GM23338 (cell line): ENCODE results near the gene TBC1D16. TPM values are rescaled to one million over a fixed set of nuclear protein-coding genes. Genes with fewer than 3 reads are reported as not detected.

Experiments
- ATAC-seq: fragments of 200-7000 bp; cut with Tn5 transposase; 3 replicates; pipeline ENCODE4 v1.9.1; 2020
- DNase-seq: peaks from one replicate; pipeline ENCODE4 v3.0.0-alpha.2; 2015; ENCODE audit warnings: low spot score
- H2AFZ ChIP-seq: fragments of 200-600 bp; sonication (generic); 2 replicates; pipeline ENCODE4 v1.8.0; 2016; ENCODE audit warnings: antibody characterized with exemption, mild to moderate bottlenecking, moderate library complexity
- H3F3A ChIP-seq: fragments of 200-600 bp; sonication (generic); replicated peaks from 2 replicates; pipeline ENCODE4 v1.8.0; 2017; ENCODE audit warnings: antibody characterized with exemption, mixed run types, low read depth
- H3K27ac ChIP-seq: fragments of 200-600 bp; sonication (generic); 2 replicates; pipeline ENCODE4 v1.6.1; 2016; ENCODE audit warnings: low read depth
- H3K27me3 ChIP-seq: fragments of 200-600 bp; sonication (generic); 2 replicates; pipeline ENCODE4 v1.8.0; 2016; ENCODE audit warnings: mild to moderate bottlenecking, mixed run types, moderate library complexity; ENCODE audit not compliant: insufficient read depth
- H3K36me3 ChIP-seq: fragments of 200-600 bp; sonication (generic); 2 replicates; pipeline ENCODE4 v1.8.0; 2016; ENCODE audit warnings: mild to moderate bottlenecking; ENCODE audit not compliant: insufficient read depth
- H3K4me1 ChIP-seq: fragments of 200-600 bp; sonication (generic); 2 replicates; pipeline ENCODE4 v1.8.0; 2016; ENCODE audit warnings: mild to moderate bottlenecking, moderate library complexity; ENCODE audit not compliant: insufficient read depth
- H3K4me2 ChIP-seq: fragments of 200-600 bp; sonication (generic); 2 replicates; pipeline ENCODE4 v1.7.1; 2017; ENCODE audit warnings: mixed run types
- H3K4me3 ChIP-seq: fragments of 200-600 bp; sonication (generic); 2 replicates; pipeline ENCODE4 v1.6.1; 2016; ENCODE audit warnings: mixed run types
- H3K79me2 ChIP-seq: fragments of 200-600 bp; sonication (generic); replicated peaks from 2 replicates; pipeline ENCODE4 v1.8.0; 2017; ENCODE audit warnings: mild to moderate bottlenecking; ENCODE audit not compliant: insufficient read depth
- H3K9me2 ChIP-seq: fragments of 200-600 bp; sonication (generic); 2 replicates; pipeline ENCODE4 v1.8.0; 2017; ENCODE audit not compliant: insufficient read depth
- H4K20me1 ChIP-seq: fragments of 200-600 bp; sonication (generic); replicated peaks from 2 replicates; pipeline ENCODE4 v1.8.0; 2017; ENCODE audit warnings: mild to moderate bottlenecking; ENCODE audit not compliant: insufficient read depth
- H3K27ac Mint-ChIP-seq: 2 replicates; pipeline ENCODE4 v1.8.0; 2020; ENCODE audit warnings: inconsistent platforms, mild to moderate bottlenecking, moderate library complexity, mixed read lengths
- H3K27me3 Mint-ChIP-seq: 3 replicates; pipeline ENCODE4 v1.8.0; 2022; ENCODE audit warnings: low read depth, mild to moderate bottlenecking, moderate library complexity, mixed read lengths, inconsistent platforms; ENCODE audit not compliant: insufficient read depth, poor library complexity
- H3K36me3 Mint-ChIP-seq: 3 replicates; pipeline ENCODE4 v1.8.0; 2021; ENCODE audit warnings: low read depth, mild to moderate bottlenecking, inconsistent platforms, moderate library complexity, mixed read lengths
- H3K4me1 Mint-ChIP-seq: 3 replicates; pipeline ENCODE4 v1.8.0; 2020; ENCODE audit warnings: mild to moderate bottlenecking, inconsistent platforms, mixed read lengths
- H3K4me3 Mint-ChIP-seq: 3 replicates; pipeline ENCODE4 v1.8.0; 2021; ENCODE audit warnings: moderate library complexity, mild to moderate bottlenecking, inconsistent platforms, mixed read lengths
- H3K9me3 Mint-ChIP-seq: 3 replicates; pipeline ENCODE4 v1.8.0; 2020; ENCODE audit warnings: moderate library complexity, mild to moderate bottlenecking, inconsistent platforms, mixed read lengths
- CTCF ChIP-seq, 2 experiments: fragments of 200-600 bp in 1 of 2; sonication (generic) in 1 of 2; conservative IDR thresholded peaks; 2 replicates each; pipeline versions ENCODE4 v1.5.1 to v1.6.1; 2016 to 2017; ENCODE audit warnings: antibody characterized with exemption in 2 of 2, low read depth in 2 of 2, mild to moderate bottlenecking in 2 of 2, moderate library complexity in 1 of 2
- EZH2phosphoT487 ChIP-seq: fragments of 200-600 bp; sonication (generic); IDR thresholded peaks from one replicate; pipeline ENCODE4 v1.8.1; 2018; ENCODE audit warnings: antibody characterized with exemption; ENCODE audit not compliant: unreplicated experiment
- NANOG ChIP-seq: IDR thresholded peaks from 2 replicates; pipeline ENCODE4 v1.6.1; 2016; ENCODE audit warnings: antibody characterized with exemption, borderline replicate concordance
- POLR2AphosphoS5 ChIP-seq: IDR thresholded peaks from 2 replicates; pipeline ENCODE4 v1.6.1; 2016; ENCODE audit warnings: antibody characterized with exemption, low read depth
- REST ChIP-seq: IDR thresholded peaks from one replicate; pipeline ENCODE4 v1.6.1; 2018; ENCODE audit warnings: antibody characterized with exemption; ENCODE audit not compliant: unreplicated experiment
- polyA plus RNA-seq: library from polyadenylated mRNA; unstranded; fragments of >200 nt; fragmentation: Nextera tagmentation; extraction: Ambion mirVana; gene quantifications from 2 replicates; pipeline ENCODE4 v1.2.1, GENCODE V29; 2016
- total RNA-seq: library from RNA; depleted of rRNA; stranded (reverse); fragments of >200 nt; shearing (Covaris generic); gene quantifications from 2 replicates; pipeline ENCODE4 v1.2.3, GENCODE V29; 2014

Gene TBC1D16
- total and polyA plus RNA-seq, 2 experiments from 2014 or later = 16.7 to 104 TPM

GRCh38 chr17:80008383-80008840 lies 27.3 kb downstream of the TBC1D16 start:
- Mint-ChIP-seq H3K9me3 (no peaks in the 10 kb centered on the region), H3K27me3 (peaks cover 8% of the 10 kb centered on the region), H3K4me3 (no peak overlapping the region), H3K36me3 (peaks cover 13% of the 10 kb centered on the region), H3K4me1 (peaks cover 16% of the 10 kb centered on the region), H3K27ac (no peak overlapping the region)
- peaks cover 5% of the 10 kb centered on the region; the same call in 1 of the 2 replicates for H3F3A ChIP-seq
- H2AFZ ChIP-seq = no peak overlapping the region
- TF ChIP-seq REST (no peak), POLR2AphosphoS5 (peak; percentile 19; the same call in 1 of the 2 replicates), CTCF (conservative IDR thresholded peaks at IDR 0.05; ENCODE audit: low read depth in 2 of 2) (peak; percentile 79 to 92), NANOG (no peak)
- peaks cover 4% of the 10 kb centered on the region; the same call in 1 of the 2 replicates for H3K36me3 ChIP-seq
- no peak overlapping the region for H3K4me3 ChIP-seq
- H3K4me1 ChIP-seq = peaks cover 8% of the 10 kb centered on the region
- H4K20me1 ChIP-seq = peaks cover 13% of the 10 kb centered on the region
- DNase-seq (peak; percentile 92), ATAC-seq (peak; percentile 79)
- 0 out of 2 replicates have a peak overlapping the region, but pooled peaks have one; percentile 32 for H3K27ac ChIP-seq
- peaks cover 18% of the 10 kb centered on the region for H3K79me2 ChIP-seq
- no peaks in the 10 kb centered on the region for H3K9me2 ChIP-seq
- no peak overlapping the region for H3K4me2 ChIP-seq
- H3K27me3 ChIP-seq = no peaks in the 10 kb centered on the region

- Histone ChIP-seq H2AFZ (no peak overlapping the region), H3K4me3 (no peak overlapping the region), H3F3A (peaks cover 5% of the 10 kb centered on the region; the same call in 1 of the 2 replicates), H3K9me2 (no peaks in the 10 kb centered on the region), H3K4me2 (no peak overlapping the region), H4K20me1 (peaks cover 11% of the 10 kb centered on the region), H3K27ac (no peak overlapping the region), H3K36me3 (peaks cover 4% of the 10 kb centered on the region; the same call in 1 of the 2 replicates), H3K27me3 (no peaks in the 10 kb centered on the region), H3K4me1 (peaks cover 8% of the 10 kb centered on the region), H3K79me2 (peaks cover 20% of the 10 kb centered on the region)
- H3K9me3 Mint-ChIP-seq = no peaks in the 10 kb centered on the region
- H3K36me3 Mint-ChIP-seq = peaks cover 12% of the 10 kb centered on the region
- no peak for ATAC-seq
- no peak overlapping the region for H3K27ac Mint-ChIP-seq
- H3K27me3 Mint-ChIP-seq = peaks cover 8% of the 10 kb centered on the region
- no peak overlapping the region for H3K4me3 Mint-ChIP-seq
- TF ChIP-seq EZH2phosphoT487 = no peak
- no peak for DNase-seq
- H3K4me1 Mint-ChIP-seq = peaks cover 15% of the 10 kb centered on the region
Observed at GRCh38 chr17:80007939-80008338, 27.7 kb downstream of the TBC1D16 start.
